K562 (cell line): ENCODE measurements around the gene KRTAP5-5. TPM values are rescaled to one million over a fixed set of nuclear protein-coding genes. Genes with fewer than 3 reads are reported as not detected.

Source experiments
- ATAC-seq: fragments of 200-7000 bp; cut with Tn5 transposase; 3 replicates; pipeline ENCODE4 v1.9.1; 2020; ENCODE audit warnings: moderate library complexity
- BruUV-seq: library from RNA; stranded (reverse); fragments of 400-500 nt; replicated peaks from 2 replicates; lab custom pipeline; 2021; lab: Mats Ljungman, UMichigan
- CTCF ChIA-PET: fragments of 300-600 bp; formaldehyde crosslinking; extraction: SDS; loops from one replicate; lab custom pipeline; 2021; ENCODE audit warnings: low intra/inter-chr PET ratio; lab: Yijun Ruan, JAX
- POLR2A ChIA-PET: fragments of 300-600, 350-650 bp; sonication (Branson Sonifier 250); formaldehyde crosslinking; extraction: SDS; loops from one replicate; lab custom pipeline; 2021; ENCODE audit warnings: antibody characterized with exemption, inconsistent platforms; lab: Yijun Ruan, JAX
- DNase-seq, 4 experiments: peaks; one replicate each; pipeline versions ENCODE4 v3.0.0 to v3.0.0-alpha.2; 2011 to 2018; ENCODE audit warnings: low spot score in 3 of 4, mixed read lengths in 3 of 4; ENCODE audit errors: extremely low read depth in 1 of 4
- FAIRE-seq: peaks from 2 replicates; lab custom pipeline; 2011; peaks lifted over from hg19 to GRCh38; lab: Jason Lieb, UNC
- H2AFZ ChIP-seq: 2 replicates; pipeline ENCODE4 v1.6.0; 2011; ENCODE audit warnings: low read depth, low read length, control low read depth, inconsistent platforms
- H3K27ac ChIP-seq: fragments of 200-600 bp; 3 replicates; pipeline ENCODE4 v1.8.0; 2011; ENCODE audit warnings: low read depth, mild to moderate bottlenecking, control low read depth, inconsistent platforms, low read length, moderate library complexity, mixed read lengths; ENCODE audit errors: extremely low read depth
- H3K27me3 ChIP-seq, 2 experiments: fragments of 300-600 bp in 1 of 2; 2 replicates in 1 of 2; 3 replicates in 1 of 2; pipeline versions ENCODE4 v1.6.0 to v1.8.0; 2011; ENCODE audit warnings: inconsistent platforms in 2 of 2, low read length in 2 of 2, mild to moderate bottlenecking in 1 of 2, mixed read lengths in 1 of 2, moderate library complexity in 1 of 2; ENCODE audit not compliant: control insufficient read depth in 2 of 2, insufficient read depth in 2 of 2
- H3K36me3 ChIP-seq: fragments of 300-600 bp; 3 replicates; pipeline ENCODE4 v1.8.0; 2011; ENCODE audit warnings: mild to moderate bottlenecking, low read length, inconsistent platforms; ENCODE audit not compliant: control insufficient read depth, insufficient read depth
- H3K4me1 ChIP-seq, 2 experiments: fragments of 200-600 bp in 1 of 2; replicated peaks in 1 of 2; 2 replicates in 1 of 2; 3 replicates in 1 of 2; pipeline versions ENCODE4 v1.5.1 to v1.8.0; 2011; ENCODE audit warnings: inconsistent platforms in 2 of 2, low read length in 2 of 2, mild to moderate bottlenecking in 1 of 2, mixed read lengths in 1 of 2, moderate library complexity in 1 of 2; ENCODE audit not compliant: control insufficient read depth in 2 of 2, insufficient read depth in 2 of 2
- H3K4me2 ChIP-seq: 2 replicates; pipeline ENCODE4 v1.6.1; 2011; ENCODE audit warnings: low read length, control low read depth, inconsistent platforms, mixed read lengths; ENCODE audit not compliant: insufficient read depth
- H3K4me3 ChIP-seq: fragments of 200-600 bp; sonication (generic), shearing (Covaris generic); 2 replicates; pipeline ENCODE4 v1.5.1; 2016; ENCODE audit warnings: control low read depth, inconsistent platforms
- H3K79me2 ChIP-seq: fragments of 200-600 bp; 3 replicates; pipeline ENCODE4 v1.8.0; 2011; ENCODE audit warnings: low read length, inconsistent platforms; ENCODE audit not compliant: control insufficient read depth, insufficient read depth
- H3K9ac ChIP-seq, 2 experiments: 2 replicates each; pipeline versions ENCODE4 v1.6.0 to v1.6.1; 2011; ENCODE audit warnings: low read depth in 2 of 2, low read length in 2 of 2, control low read depth in 1 of 2, inconsistent platforms in 1 of 2, mild to moderate bottlenecking in 1 of 2, mixed read lengths in 1 of 2; ENCODE audit not compliant: insufficient read depth in 1 of 2
- H3K9me1 ChIP-seq: one replicate; pipeline ENCODE4 v1.6.0; 2011; ENCODE audit warnings: inconsistent platforms, mild to moderate bottlenecking, low read length, moderate library complexity; ENCODE audit not compliant: control insufficient read depth, insufficient read depth
- H3K9me3 ChIP-seq: replicated peaks from 2 replicates; pipeline ENCODE4 v1.5.1; 2011; ENCODE audit warnings: low read depth, low read length, inconsistent platforms; ENCODE audit not compliant: control insufficient read depth, insufficient read depth
- H4K20me1 ChIP-seq: replicated peaks from 2 replicates; pipeline ENCODE4 v1.6.1; 2011; ENCODE audit warnings: low read length, inconsistent platforms, mixed read lengths; ENCODE audit not compliant: control insufficient read depth, insufficient read depth
- CBFB ChIP-seq: sonication (generic); formaldehyde crosslinking; IDR thresholded peaks from 2 replicates; pipeline ENCODE4 v1.4.0; 2020; ENCODE audit warnings: mild to moderate bottlenecking, missing genetic modification reagents
- GTF2F1 ChIP-seq: IDR thresholded peaks from 2 replicates; pipeline ENCODE4 v1.6.1; 2011; ENCODE audit warnings: low read depth, low read length, improper control_type of control experiment
- TAF7 ChIP-seq: fragments of 450-650 bp; IDR thresholded peaks from 2 replicates; pipeline ENCODE4 v1.6.1; 2016; ENCODE audit warnings: missing genetic modification characterization, missing compliant biosample characterization
- TGIF2 ChIP-seq: sonication (generic); formaldehyde crosslinking; IDR thresholded peaks from 2 replicates; pipeline ENCODE4 v1.8.1; 2022; ENCODE audit warnings: mild to moderate bottlenecking, missing genetic modification reagents, moderate library complexity
- ZNF253 ChIP-seq: fragments of 250-450 bp; sonication (Bioruptor Pico); conservative IDR thresholded peaks from 2 replicates; pipeline ENCODE4 v1.6.1; 2021; ENCODE audit warnings: mild to moderate bottlenecking
- ZNF277 ChIP-seq: fragments of 250-450 bp; sonication (Bioruptor Pico); IDR thresholded peaks from 2 replicates; pipeline ENCODE4 v1.8.0; 2022; ENCODE audit warnings: inconsistent platforms, mild to moderate bottlenecking, moderate library complexity, borderline replicate concordance
- WGBS: fragments of 100-300 bp; shearing (Covaris generic); methylation state at CpG from one replicate; pipeline ENCODE4 v1.1.6; 2016; ENCODE audit warnings: low coverage, mixed read lengths; ENCODE audit not compliant: insufficient coverage; ENCODE audit errors: missing lambda C conversion rate; 5-methylcytosine and 5-hydroxymethylcytosine counted together
- in situ Hi-C: fragments of 300-500 bp; cut with MboI; formaldehyde crosslinking; loops from 4 replicates; pipeline ENCODE4 v1.15.0; 2018; ENCODE audit warnings: inconsistent platforms, mixed read lengths
- intact Hi-C: fragments of 100-400 bp; cut with micrococcal nuclease; formaldehyde crosslinking; loops from 2 replicates; pipeline ENCODE4 v1.14.2; 2022
- polyA plus RNA-seq, 8 experiments: library from polyadenylated mRNA; depleted of rRNA in 4 of 8; stranded (reverse) in 5 of 8; unstranded in 3 of 8; fragments of >200 nt; fragmentation: Nextera tagmentation in 2 of 8; fragmentation: Illumina TruSeq in 1 of 8; extraction: Ambion mirVana in 2 of 8; extraction: Trizol in 1 of 8; gene quantifications; 2 replicates each; pipeline versions ENCODE4 v1.2.1 to v1.2.3, GENCODE V29; 2011 to 2014; ENCODE audit warnings: inconsistent platforms in 1 of 8, missing spikeins in 1 of 8
- total RNA-seq, 7 experiments: library from RNA; depleted of rRNA in 6 of 7; stranded (reverse); fragments of >200 nt in 6 of 7; fragmentation: Illumina TruSeq in 2 of 7; extraction: Trizol in 2 of 7; gene quantifications; 2 replicates each; pipeline versions ENCODE4 v1.2.1 to v1.2.3, GENCODE V29; 2011 to 2021; ENCODE audit warnings: low replicate concordance in 1 of 7

Gene KRTAP5-5
- total and polyA plus RNA-seq, 9 of the 15 experiments (the other 6 are each of a cell fraction or from before 2014, with no cell fraction given), result not detected

GRCh38 chr11:1647901-1648652, 18.5 kb downstream of the KRTAP5-5 start:
- Histone ChIP-seq H2AFZ (no peak overlapping the region), H4K20me1 (peaks cover 14% of the 10 kb centered on the region), H3K4me1 (peaks cover 0 to 9% of the 10 kb centered on the region in 2 experiments; a peak in 1 of 5 replicates), H3K9ac (no peak overlapping the region), H3K4me3 (no peak overlapping the region), H3K27me3 (peaks cover 23 to 81% of the 10 kb centered on the region in 2 experiments), H3K9me1 (no peaks in the 10 kb centered on the region), H3K27ac (no peak overlapping the region), H3K36me3 (no peaks in the 10 kb centered on the region), H3K79me2 (no peaks in the 10 kb centered on the region), H3K9me3 (no peaks in the 10 kb centered on the region), H3K4me2 (no peak overlapping the region)
- BruUV-seq, result no TSS peak
- FAIRE-seq (no peak), ATAC-seq (no peak), DNase-seq (no peak)
- in situ Hi-C loops (no loop called here), intact Hi-C loops (no loop called here)
- ChIA-PET CTCF (no interaction called here), POLR2A (interaction anchor here (0.6 kb wide), 1 partner anchor 17 kb away, joined by 4 read pairs; no protein-coding TSS in a partner anchor)
- 12% methylated on average over 33 of the region's 35 CpGs for WGBS
- no peak for TF ChIP-seq TGIF2
- no peak for TF ChIP-seq CBFB
- TF ChIP-seq GTF2F1, result no peak
- no peak for TF ChIP-seq ZNF277
- TF ChIP-seq TAF7 (tag), result no peak
- no peak for TF ChIP-seq ZNF253
